Measurements from ENCODE around the gene U2SURP.
"Not testable (repeated sequence)": the region's sequence is repeated elsewhere in the genome, so short reads cannot be mapped to it uniquely, and the experiment has no call there.

The U2SURP gene

DNA sequence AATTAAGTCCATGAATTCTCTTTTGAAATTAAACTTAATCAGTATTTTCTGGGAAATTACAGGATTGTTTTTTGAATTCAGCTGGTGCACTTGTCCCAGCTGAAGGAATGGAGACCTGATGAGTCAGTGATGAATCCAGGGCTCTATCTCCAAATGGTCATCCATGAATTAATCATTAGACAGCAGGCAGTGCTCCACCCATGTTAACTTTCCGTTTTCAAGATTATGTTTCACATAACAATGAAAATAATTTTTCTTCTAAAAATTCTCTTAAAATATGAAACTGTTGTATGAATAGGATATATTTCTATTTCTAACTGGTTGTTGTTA lies 24.0 kb upstream of the U2SURP start:
- TF ChIP-seq, protein P1, sequence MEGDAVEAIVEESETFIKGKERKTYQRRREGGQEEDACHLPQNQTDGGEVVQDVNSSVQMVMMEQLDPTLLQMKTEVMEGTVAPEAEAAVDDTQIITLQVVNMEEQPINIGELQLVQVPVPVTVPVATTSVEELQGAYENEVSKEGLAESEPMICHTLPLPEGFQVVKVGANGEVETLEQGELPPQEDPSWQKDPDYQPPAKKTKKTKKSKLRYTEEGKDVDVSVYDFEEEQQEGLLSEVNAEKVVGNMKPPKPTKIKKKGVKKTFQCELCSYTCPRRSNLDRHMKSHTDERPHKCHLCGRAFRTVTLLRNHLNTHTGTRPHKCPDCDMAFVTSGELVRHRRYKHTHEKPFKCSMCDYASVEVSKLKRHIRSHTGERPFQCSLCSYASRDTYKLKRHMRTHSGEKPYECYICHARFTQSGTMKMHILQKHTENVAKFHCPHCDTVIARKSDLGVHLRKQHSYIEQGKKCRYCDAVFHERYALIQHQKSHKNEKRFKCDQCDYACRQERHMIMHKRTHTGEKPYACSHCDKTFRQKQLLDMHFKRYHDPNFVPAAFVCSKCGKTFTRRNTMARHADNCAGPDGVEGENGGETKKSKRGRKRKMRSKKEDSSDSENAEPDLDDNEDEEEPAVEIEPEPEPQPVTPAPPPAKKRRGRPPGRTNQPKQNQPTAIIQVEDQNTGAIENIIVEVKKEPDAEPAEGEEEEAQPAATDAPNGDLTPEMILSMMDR (IDR thresholded peaks at IDR 0.05; ENCODE audit: low read depth, low read length) = no peak
- H3K4me3 ChIP-seq (ENCODE audit: low read depth, low read length) = no peak overlapping the region

DNA sequence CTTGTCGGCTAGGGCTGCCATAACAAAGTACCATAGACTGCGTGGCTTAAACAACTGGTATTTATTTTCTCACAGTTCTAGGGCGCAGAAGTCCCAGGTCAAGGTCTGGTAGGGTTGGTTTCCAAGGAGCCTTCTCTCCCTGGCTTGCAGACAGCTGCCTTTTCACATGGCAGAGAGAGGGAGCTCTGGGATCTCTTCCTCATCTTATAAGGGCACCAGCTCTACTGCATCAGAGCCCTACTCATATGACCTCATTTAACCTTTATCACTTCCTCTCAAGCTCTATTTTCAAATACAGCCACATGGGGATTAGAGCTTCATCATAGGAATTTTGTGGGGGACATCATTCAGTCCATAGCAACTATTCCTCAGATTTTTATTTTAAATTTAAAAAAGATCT lies 20.3 kb upstream of the U2SURP start:
- no peak overlapping the region for H3K4me3 ChIP-seq (ENCODE audit: low read depth, low read length)

DNA sequence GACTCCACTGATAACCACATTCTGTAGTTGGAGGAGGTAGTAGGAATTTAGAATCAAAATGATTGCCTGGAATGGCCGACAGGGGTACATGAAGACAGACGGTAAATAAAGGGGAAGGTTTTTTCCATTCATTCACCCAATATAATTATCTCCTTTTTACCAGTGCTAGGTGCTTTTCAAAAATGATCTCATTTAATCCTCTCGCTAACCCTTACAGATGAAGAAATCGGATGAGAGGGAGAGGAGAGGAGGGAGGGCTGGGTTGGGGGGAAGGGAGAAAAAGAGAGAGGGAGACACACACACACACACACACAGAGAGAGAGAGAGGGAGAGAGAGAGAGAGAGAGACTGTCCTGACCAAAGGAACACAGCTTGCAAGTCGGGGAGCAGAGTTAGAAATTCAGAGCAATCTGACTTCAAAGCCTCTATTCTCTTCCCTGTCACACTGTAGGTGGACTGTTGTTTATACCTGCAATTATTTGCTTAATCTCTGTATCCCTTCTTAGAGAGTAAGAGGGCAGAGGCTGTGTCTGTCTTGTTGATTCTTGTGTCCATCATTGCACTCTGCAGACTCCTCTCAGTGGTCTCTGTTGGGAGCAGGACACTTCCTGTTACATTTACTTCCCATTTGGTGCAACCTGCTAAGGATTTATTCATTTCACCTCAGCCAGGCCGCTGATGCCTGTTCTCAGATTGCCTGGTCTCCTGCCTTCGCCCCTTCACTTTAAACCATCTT lies 19.2 kb upstream of the U2SURP start:
- TF ChIP-seq, protein P1 (IDR thresholded peaks at IDR 0.05; ENCODE audit: low read depth, low read length) = no peak
- H3K4me3 ChIP-seq (ENCODE audit: low read depth, low read length) = no peak overlapping the region

More for the DNA sequence above, 20.3 kb upstream of the U2SURP start:
- TF ChIP-seq, protein P1 (IDR thresholded peaks at IDR 0.05; ENCODE audit: low read depth, low read length) = no peak

DNA sequence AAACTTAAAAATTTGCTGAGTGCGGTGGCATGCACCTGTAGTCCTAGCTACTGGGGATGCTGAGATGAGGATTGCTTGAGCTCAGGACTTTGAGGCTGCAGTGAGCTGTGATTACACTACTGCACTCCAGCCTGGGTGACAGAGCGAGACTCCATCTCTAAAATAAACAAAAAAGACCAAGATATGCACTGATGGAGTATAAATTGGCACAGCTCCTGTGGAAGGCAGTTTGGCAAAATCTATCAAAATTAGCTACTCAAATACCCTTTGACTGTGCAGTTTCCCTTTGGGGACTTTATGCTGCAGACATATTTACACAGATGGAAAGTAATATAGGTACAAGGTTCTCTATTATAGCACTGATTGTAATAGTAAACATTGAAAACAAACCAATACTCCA lies 18.1 kb upstream of the U2SURP start:
- TF ChIP-seq, protein P1 (IDR thresholded peaks at IDR 0.05; ENCODE audit: low read depth, low read length) = no peak
- no peak overlapping the region for H3K4me3 ChIP-seq (ENCODE audit: low read depth, low read length)

DNA sequence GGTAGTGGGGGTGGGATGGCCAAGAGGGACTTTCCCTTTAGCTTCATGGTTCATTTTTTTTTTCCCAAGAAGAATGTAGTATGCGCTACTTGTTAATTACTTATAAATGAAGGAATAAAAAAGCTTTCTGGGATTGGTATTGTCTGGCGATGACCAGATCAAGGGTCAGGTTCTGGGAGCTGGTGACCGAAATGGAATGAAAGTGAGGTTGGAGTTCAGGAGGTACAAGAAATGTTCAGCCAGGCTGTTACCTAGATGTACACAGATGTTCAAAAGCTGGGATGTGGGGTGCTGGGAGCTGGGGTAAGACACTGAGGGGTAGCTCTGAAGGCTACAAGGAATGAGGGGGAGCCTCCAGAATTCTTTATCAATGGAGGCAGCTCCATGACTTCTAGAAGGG lies 17.1 kb upstream of the U2SURP start:
- H3K4me3 ChIP-seq (ENCODE audit: low read depth, low read length) = no peak overlapping the region
- TF ChIP-seq, protein P1 (IDR thresholded peaks at IDR 0.05; ENCODE audit: low read depth, low read length) = no peak

DNA sequence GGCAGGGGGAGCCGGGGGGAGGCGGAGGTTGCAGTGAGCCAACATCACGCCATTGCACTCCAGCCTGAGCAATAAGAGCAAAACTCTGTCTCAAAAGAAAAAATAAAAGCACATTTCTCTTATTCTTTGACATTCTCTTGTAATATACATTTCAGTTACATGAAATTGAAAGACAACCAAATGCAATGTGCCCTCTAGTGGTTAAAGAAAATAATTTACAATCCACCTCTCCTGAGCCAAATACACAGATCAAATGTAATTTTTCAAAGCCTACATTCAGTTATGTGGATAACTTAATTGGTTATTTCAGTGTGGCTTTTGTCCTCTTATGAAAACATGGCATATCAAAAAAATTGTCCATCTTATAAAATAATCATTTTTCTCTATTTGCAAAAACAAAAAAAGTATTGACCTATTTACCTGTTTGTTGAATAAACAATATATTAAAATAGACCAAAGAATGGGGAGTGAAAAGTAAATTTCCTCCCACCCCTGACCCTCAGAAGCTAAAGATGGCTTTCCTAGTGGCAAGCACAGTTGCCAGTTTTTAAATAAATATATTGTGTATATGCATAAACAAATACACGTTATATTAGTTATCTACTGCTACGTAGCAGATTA lies 14.2 kb upstream of the U2SURP start:
- TF ChIP-seq, protein P1 (IDR thresholded peaks at IDR 0.05; ENCODE audit: low read depth, low read length) = no peak; the same call in 1 of the 2 replicates
- no peak overlapping the region for H3K4me3 ChIP-seq (ENCODE audit: low read depth, low read length)

DNA sequence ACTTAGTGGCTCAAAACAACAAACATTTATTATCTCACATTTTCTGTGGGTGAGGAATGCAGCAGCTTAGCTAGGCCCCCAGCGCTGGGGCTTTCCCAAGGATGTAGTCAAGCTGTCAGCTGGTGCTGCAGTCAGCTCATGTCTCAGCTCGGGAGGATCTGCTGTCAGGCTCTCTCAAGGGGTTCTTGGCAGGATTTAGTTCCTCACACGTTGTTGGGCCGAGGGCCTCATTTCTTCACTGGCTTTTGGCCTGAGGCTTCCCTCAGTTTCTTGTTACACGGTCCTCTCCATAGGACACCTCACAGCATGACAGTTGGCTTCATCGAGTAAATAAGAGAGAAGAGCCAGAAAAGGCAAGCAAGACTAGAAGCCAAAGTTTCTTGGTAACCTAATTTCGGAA lies 13.7 kb upstream of the U2SURP start:
- TF ChIP-seq, protein P1 (IDR thresholded peaks at IDR 0.05; ENCODE audit: low read depth, low read length) = no peak
- H3K4me3 ChIP-seq (ENCODE audit: low read depth, low read length) = no peak overlapping the region

DNA sequence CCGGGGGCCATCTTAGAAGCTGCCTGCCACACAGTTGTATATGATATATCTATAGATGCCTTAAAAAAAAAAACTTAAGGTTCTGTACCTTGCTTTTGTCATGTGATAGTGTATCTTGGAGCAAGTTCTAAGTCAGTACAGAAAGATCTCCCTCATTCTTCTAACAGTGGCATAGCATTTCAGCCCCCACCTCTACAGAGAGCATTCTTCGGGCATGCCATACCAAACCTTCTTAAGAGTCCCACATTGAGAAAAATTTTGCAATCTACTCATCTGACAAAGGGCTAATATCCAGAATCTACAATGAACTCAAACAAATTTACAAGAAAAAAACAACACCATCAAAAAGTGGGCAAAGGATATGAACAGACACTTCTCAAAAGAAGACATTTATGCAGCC lies 13.1 kb upstream of the U2SURP start:
- H3K4me3 ChIP-seq (ENCODE audit: low read depth, low read length) = not testable (repeated sequence)

DNA sequence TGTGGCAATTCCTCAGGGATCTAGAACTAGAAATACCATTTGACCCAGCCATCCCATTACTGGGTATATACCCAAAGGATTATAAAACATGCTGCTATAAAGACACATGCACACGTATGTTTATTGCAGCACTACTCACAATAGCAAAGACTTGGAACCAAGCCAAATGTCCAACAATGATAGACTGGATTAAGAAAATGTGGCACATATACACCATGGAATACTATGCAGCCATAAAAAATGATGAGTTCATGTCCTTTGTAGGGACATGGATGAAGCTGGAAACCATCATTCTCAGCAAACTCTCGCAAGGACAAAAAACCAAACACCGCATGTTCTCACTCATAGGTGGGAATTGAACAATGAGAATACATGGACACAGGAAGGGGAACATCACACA lies 12.5 kb upstream of the U2SURP start:
- H3K4me3 ChIP-seq (ENCODE audit: low read depth, low read length) = not testable (repeated sequence)
